ENCODE measurements around the gene TOMT. TPM values are rescaled to one million over a fixed set of nuclear protein-coding genes. Genes with fewer than 3 reads are reported as not detected.

TOMT gene
- total and polyA plus RNA-seq, 2 of the 13 experiments (the other 11 are each of a cell fraction or from before 2014, with no cell fraction given): not detected

DNA sequence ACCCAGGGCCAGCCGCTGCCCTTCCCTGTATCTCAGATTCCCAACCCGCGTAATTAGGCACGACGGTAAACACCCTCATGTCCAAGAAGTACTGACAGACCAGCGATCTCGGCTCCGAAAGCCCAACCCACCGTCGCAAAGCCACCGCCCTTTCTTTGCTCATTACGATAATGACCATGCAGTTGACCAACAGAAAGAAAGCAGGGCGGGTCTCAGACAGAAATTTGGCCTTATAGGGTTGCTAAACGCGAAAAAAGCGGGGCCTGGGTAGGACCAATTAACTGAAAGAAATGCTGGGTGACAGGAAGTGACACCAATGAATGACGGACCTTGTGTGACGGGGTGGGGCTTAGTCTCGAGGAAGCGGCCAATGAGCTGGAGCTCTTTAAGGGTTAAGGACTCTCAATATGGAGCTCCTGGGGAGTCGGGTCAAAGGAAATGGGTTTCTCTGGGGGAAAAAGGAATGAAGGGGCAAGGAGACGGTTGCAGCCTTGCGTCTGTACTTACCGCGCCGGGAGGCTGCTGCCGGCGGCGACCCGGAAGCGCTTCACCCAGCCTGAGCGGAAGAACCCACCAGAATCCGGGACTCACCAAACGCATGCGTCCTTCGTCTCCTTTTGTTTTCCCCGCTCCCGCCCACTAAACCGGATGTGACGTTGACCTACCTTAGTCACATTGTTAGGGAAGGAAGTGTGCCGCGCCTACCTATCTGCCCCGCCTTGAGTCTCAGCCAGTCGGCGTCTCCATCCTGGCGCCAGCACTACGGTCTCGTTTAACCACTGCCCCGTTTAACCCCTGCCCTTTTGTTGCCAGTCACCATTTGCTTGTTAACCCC, 6.6 kb downstream of the TOMT start, which contains the start of gene ANAPC15 (continued):
- TF ChIP-seq, protein P1, sequence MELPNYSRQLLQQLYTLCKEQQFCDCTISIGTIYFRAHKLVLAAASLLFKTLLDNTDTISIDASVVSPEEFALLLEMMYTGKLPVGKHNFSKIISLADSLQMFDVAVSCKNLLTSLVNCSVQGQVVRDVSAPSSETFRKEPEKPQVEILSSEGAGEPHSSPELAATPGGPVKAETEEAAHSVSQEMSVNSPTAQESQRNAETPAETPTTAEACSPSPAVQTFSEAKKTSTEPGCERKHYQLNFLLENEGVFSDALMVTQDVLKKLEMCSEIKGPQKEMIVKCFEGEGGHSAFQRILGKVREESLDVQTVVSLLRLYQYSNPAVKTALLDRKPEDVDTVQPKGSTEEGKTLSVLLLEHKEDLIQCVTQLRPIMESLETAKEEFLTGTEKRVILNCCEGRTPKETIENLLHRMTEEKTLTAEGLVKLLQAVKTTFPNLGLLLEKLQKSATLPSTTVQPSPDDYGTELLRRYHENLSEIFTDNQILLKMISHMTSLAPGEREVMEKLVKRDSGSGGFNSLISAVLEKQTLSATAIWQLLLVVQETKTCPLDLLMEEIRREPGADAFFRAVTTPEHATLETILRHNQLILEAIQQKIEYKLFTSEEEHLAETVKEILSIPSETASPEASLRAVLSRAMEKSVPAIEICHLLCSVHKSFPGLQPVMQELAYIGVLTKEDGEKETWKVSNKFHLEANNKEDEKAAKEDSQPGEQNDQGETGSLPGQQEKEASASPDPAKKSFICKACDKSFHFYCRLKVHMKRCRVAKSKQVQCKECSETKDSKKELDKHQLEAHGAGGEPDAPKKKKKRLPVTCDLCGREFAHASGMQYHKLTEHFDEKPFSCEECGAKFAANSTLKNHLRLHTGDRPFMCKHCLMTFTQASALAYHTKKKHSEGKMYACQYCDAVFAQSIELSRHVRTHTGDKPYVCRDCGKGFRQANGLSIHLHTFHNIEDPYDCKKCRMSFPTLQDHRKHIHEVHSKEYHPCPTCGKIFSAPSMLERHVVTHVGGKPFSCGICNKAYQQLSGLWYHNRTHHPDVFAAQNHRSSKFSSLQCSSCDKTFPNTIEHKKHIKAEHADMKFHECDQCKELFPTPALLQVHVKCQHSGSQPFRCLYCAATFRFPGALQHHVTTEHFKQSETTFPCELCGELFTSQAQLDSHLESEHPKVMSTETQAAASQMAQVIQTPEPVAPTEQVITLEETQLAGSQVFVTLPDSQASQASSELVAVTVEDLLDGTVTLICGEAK (IDR thresholded peaks at IDR 0.05): peak; percentile 84
- TF ChIP-seq, protein P1 (CRISPR knock-in tag; IDR thresholded peaks at IDR 0.05): peak; percentile 49; the same call in 1 of the 2 replicates
- TF ChIP-seq, protein P2, sequence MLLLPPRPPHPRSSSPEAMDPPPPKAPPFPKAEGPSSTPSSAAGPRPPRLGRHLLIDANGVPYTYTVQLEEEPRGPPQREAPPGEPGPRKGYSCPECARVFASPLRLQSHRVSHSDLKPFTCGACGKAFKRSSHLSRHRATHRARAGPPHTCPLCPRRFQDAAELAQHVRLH (CRISPR knock-in tag; IDR thresholded peaks at IDR 0.05; ENCODE audit: borderline replicate concordance, low read depth): peak; percentile 11; the same call in 1 of the 2 replicates
- TF ChIP-seq ZNF253 (CRISPR knock-in tag; IDR thresholded peaks at IDR 0.05; ENCODE audit: borderline replicate concordance): no peak
- TF ChIP-seq HNRNPK (IDR thresholded peaks at IDR 0.05; ENCODE audit: low read depth, low read length, poor library complexity, severe bottlenecking): no peak
- no peak for TF ChIP-seq ZNF670 (CRISPR knock-in tag; IDR thresholded peaks at IDR 0.05; ENCODE audit: borderline replicate concordance)
- TF ChIP-seq ZNF724P (CRISPR knock-in tag; IDR thresholded peaks at IDR 0.05; ENCODE audit: borderline replicate concordance): no peak
- peak; percentile 65; the same call in 1 of the 2 replicates for TF ChIP-seq SIN3A (IDR thresholded peaks at IDR 0.05; ENCODE audit: borderline replicate concordance, low read depth, low read length)
- peak; percentile 73 for TF ChIP-seq MIER2 (CRISPR knock-in tag; IDR thresholded peaks at IDR 0.05)
- TF ChIP-seq ZNF207 (IDR thresholded peaks at IDR 0.05; ENCODE audit: borderline replicate concordance): no peak
- TF ChIP-seq, protein P3, sequence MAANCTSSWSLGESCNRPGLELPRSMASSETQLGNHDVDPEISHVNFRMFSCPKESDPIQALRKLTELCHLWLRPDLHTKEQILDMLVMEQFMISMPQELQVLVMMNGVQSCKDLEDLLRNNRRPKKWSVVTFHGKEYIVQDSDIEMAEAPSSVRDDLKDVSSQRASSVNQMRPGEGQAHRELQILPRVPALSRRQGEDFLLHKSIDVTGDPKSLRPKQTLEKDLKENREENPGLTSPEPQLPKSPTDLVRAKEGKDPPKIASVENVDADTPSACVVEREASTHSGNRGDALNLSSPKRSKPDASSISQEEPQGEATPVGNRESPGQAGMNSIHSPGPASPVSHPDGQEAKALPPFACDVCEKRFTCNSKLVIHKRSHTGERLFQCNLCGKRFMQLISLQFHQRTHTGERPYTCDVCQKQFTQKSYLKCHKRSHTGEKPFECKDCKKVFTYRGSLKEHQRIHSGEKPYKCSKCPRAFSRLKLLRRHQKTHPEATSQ (CRISPR knock-in tag; IDR thresholded peaks at IDR 0.05; ENCODE audit: borderline replicate concordance): no peak
- TF ChIP-seq ZNF432 (CRISPR knock-in tag; IDR thresholded peaks at IDR 0.05; ENCODE audit: borderline replicate concordance): no peak
- TF ChIP-seq, protein P4, sequence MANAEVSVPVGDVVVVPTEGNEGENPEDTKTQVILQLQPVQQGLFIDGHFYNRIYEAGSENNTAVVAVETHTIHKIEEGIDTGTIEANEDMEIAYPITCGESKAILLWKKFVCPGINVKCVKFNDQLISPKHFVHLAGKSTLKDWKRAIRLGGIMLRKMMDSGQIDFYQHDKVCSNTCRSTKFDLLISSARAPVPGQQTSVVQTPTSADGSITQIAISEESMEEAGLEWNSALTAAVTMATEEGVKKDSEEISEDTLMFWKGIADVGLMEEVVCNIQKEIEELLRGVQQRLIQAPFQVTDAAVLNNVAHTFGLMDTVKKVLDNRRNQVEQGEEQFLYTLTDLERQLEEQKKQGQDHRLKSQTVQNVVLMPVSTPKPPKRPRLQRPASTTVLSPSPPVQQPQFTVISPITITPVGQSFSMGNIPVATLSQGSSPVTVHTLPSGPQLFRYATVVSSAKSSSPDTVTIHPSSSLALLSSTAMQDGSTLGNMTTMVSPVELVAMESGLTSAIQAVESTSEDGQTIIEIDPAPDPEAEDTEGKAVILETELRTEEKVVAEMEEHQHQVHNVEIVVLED (CRISPR knock-in tag; IDR thresholded peaks at IDR 0.05; ENCODE audit: borderline replicate concordance): peak; percentile 63; the same call in 1 of the 2 replicates
- peak; percentile 53; the same call in 1 of the 2 replicates for TF ChIP-seq EED (CRISPR knock-in tag; IDR thresholded peaks at IDR 0.05)
- TF ChIP-seq BRCA1 (CRISPR knock-in tag; IDR thresholded peaks at IDR 0.05): no peak
- no peak for TF ChIP-seq ZNF180 (CRISPR knock-in tag; IDR thresholded peaks at IDR 0.05; ENCODE audit: borderline replicate concordance, low read depth)

Measured in HepG2 (cell line).